Ovary (tissue), 3 donors: ENCODE results near the gene TTLL5.

ENCODE experiments used
- POLR2A ChIP-seq: fragments of 450-650 bp; IDR thresholded peaks from one replicate; pipeline ENCODE4 v1.6.1; 2017; ENCODE audit warnings: antibody characterized with exemption, mild to moderate bottlenecking, moderate library complexity
- TF ChIP-seq, protein P1 (sequence below), 3 donors: fragments of 450-650 bp in 2 of 3; fragments of 200-600 bp in 1 of 3; IDR thresholded peaks; one replicate each; pipeline versions ENCODE4 v1.5.1 to v1.8.0; 2016 to 2022; ENCODE audit warnings: antibody characterized with exemption in 3 of 3, mild to moderate bottlenecking in 1 of 3
- donor health status: DM: no; HTN: no; CAD: no.

GRCh38 chr14:75619548-75619947 lies 41.5 kb upstream of the TTLL5 start:
- TF ChIP-seq, protein P1, sequence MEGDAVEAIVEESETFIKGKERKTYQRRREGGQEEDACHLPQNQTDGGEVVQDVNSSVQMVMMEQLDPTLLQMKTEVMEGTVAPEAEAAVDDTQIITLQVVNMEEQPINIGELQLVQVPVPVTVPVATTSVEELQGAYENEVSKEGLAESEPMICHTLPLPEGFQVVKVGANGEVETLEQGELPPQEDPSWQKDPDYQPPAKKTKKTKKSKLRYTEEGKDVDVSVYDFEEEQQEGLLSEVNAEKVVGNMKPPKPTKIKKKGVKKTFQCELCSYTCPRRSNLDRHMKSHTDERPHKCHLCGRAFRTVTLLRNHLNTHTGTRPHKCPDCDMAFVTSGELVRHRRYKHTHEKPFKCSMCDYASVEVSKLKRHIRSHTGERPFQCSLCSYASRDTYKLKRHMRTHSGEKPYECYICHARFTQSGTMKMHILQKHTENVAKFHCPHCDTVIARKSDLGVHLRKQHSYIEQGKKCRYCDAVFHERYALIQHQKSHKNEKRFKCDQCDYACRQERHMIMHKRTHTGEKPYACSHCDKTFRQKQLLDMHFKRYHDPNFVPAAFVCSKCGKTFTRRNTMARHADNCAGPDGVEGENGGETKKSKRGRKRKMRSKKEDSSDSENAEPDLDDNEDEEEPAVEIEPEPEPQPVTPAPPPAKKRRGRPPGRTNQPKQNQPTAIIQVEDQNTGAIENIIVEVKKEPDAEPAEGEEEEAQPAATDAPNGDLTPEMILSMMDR (IDR thresholded peaks at IDR 0.05) = no peak
- no peak for TF ChIP-seq POLR2A
